PFSK-1 (cell line): ENCODE measurements around the gene LAMTOR4.

Experiments
- FOXP2 ChIP-seq: optimal IDR thresholded peaks from 2 replicates; pipeline ENCODE3; 2011; ENCODE audit warnings: borderline replicate concordance, control low read depth, inconsistent platforms; ENCODE audit not compliant: insufficient read depth; ENCODE audit errors: extremely low read length, extremely low read depth
- POLR2AphosphoS5 ChIP-seq: IDR thresholded peaks from 2 replicates; pipeline ENCODE4 v1.6.1; 2012; ENCODE audit warnings: low read depth, mild to moderate bottlenecking, control low read depth, low read length, moderate library complexity
- SIN3A ChIP-seq: IDR thresholded peaks from 2 replicates; pipeline ENCODE4 v1.6.1; 2012; ENCODE audit warnings: mild to moderate bottlenecking, low read length, moderate library complexity, borderline replicate concordance; ENCODE audit not compliant: insufficient read depth
- TAF1 ChIP-seq: IDR thresholded peaks from 2 replicates; pipeline ENCODE4 v1.6.1; 2012; ENCODE audit warnings: low read length, control low read depth, borderline replicate concordance; ENCODE audit not compliant: insufficient read depth
- TF ChIP-seq, protein P1 (sequence below), 2 experiments: IDR thresholded peaks; 2 replicates each; pipeline versions ENCODE4 v1.6.1 to v1.8.0; 2011 to 2012; ENCODE audit warnings: low read depth in 2 of 2, low read length in 2 of 2, control low read depth in 1 of 2, inconsistent platforms in 1 of 2, mild to moderate bottlenecking in 1 of 2, moderate library complexity in 1 of 2; ENCODE audit not compliant: insufficient read depth in 1 of 2

Gene LAMTOR4

DNA sequence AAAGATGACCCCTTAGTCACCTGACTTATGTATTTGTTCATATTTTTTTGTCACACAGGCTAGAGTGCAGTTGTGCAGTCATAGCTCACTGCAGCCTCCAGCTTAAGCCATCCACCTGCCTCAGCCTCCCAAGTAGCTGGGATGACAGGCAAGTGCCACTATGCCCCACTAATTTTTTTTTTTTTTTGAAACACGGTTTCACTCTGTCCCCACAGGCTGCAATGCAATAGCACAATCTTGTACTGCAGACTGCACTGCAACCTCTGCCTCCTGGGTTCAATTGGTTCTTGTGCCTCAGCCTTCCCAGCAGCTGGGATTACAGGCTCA, 20.1 kb upstream of the LAMTOR4 start:
- TF ChIP-seq, protein P1, sequence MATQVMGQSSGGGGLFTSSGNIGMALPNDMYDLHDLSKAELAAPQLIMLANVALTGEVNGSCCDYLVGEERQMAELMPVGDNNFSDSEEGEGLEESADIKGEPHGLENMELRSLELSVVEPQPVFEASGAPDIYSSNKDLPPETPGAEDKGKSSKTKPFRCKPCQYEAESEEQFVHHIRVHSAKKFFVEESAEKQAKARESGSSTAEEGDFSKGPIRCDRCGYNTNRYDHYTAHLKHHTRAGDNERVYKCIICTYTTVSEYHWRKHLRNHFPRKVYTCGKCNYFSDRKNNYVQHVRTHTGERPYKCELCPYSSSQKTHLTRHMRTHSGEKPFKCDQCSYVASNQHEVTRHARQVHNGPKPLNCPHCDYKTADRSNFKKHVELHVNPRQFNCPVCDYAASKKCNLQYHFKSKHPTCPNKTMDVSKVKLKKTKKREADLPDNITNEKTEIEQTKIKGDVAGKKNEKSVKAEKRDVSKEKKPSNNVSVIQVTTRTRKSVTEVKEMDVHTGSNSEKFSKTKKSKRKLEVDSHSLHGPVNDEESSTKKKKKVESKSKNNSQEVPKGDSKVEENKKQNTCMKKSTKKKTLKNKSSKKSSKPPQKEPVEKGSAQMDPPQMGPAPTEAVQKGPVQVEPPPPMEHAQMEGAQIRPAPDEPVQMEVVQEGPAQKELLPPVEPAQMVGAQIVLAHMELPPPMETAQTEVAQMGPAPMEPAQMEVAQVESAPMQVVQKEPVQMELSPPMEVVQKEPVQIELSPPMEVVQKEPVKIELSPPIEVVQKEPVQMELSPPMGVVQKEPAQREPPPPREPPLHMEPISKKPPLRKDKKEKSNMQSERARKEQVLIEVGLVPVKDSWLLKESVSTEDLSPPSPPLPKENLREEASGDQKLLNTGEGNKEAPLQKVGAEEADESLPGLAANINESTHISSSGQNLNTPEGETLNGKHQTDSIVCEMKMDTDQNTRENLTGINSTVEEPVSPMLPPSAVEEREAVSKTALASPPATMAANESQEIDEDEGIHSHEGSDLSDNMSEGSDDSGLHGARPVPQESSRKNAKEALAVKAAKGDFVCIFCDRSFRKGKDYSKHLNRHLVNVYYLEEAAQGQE (IDR thresholded peaks at IDR 0.05; ENCODE audit: insufficient read depth in 1 of 2, low read depth in 2 of 2, low read length in 2 of 2), result no peak
- TF ChIP-seq SIN3A, result no peak
- no peak for TF ChIP-seq POLR2AphosphoS5
- TF ChIP-seq TAF1, result no peak
- TF ChIP-seq FOXP2, result no peak

- TF ChIP-seq FOXP2 (no peak), POLR2AphosphoS5 (no peak), SIN3A (no peak), TAF1 (no peak)
- TF ChIP-seq, protein P1 (IDR thresholded peaks at IDR 0.05; ENCODE audit: insufficient read depth in 1 of 2, low read depth in 2 of 2, low read length in 2 of 2), result no peak
These were observed 17.9 kb upstream of the LAMTOR4 start for GRCh38 chr7:100130608-100131453.

GRCh38 chr7:100132126-100132525, 16.6 kb upstream of the LAMTOR4 start:
- no peak for TF ChIP-seq POLR2AphosphoS5
- no peak for TF ChIP-seq SIN3A
- no peak for TF ChIP-seq FOXP2
- TF ChIP-seq, protein P1 (IDR thresholded peaks at IDR 0.05; ENCODE audit: insufficient read depth in 1 of 2, low read depth in 2 of 2, low read length in 2 of 2), result no peak
- no peak for TF ChIP-seq TAF1

- TF ChIP-seq TAF1 (no peak), POLR2AphosphoS5 (no peak), SIN3A (no peak), FOXP2 (no peak)
- TF ChIP-seq, protein P1 (IDR thresholded peaks at IDR 0.05; ENCODE audit: insufficient read depth in 1 of 2, low read depth in 2 of 2, low read length in 2 of 2), result no peak
These were observed 16.0 kb upstream of the LAMTOR4 start for GRCh38 chr7:100132697-100133151.
